GM15510 (cell line): Measurements from ENCODE around the gene WDR82.
A peak's percentile ranks its signal among the peaks of the same experiment; 100 is the strongest.

Experiments used
- POLR2A ChIP-seq: IDR thresholded peaks from 3 replicates; pipeline ENCODE4 v1.6.1; 2011; ENCODE audit warnings: borderline replicate concordance; ENCODE audit not compliant: insufficient read length; ENCODE audit errors: extremely low read depth

WDR82 gene

DNA sequence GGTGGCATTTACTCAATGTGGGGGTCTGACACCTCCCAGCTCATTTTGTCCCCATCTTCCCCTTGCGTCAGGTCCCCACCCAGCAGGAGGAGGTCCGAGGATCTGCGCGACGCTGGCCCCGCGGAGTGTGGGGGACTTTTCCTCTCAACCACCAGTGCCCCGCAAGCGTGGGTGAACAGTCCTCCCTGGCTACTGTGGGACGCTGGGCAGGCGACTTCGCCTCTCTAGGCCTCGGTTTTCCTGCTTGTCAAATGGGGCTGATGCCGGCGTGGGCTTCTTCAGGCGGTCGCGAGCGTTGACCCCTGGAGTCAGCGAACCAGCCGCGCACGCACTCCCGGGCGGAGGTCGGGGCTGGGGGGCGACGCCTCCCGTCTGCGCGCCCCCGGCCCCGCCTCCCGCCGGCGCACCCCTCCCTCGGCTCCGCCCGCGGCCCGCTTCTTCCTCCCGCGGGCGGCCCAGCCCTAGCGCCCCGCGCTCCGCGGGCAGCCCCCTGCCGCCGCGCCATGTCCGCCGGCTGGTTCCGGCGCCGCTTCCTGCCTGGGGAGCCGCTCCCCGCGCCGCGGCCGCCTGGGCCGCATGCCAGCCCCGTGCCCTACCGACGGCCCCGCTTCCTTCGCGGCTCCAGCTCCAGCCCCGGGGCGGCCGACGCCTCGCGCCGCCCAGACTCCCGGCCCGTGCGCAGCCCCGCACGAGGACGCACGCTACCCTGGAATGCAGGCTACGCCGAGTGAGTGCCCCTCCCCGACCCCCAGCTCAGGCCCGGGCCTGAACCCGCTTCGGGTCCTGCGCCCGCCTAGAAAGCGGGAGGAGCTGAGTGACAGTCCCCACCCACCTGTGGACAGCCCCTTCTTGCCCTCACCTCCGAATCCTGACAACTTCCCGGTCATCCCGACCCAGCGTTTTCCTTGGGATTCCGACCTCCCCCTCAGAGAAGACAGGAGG lies 32.9 kb downstream of the WDR82 start, which contains the start of gene PPM1M:
TSS of gene PPM1M (plus strand) at position 438 of the 942 bp plus-strand sequence. CDS start at position 504, 66 bp downstream.
- peak; percentile 41 for TF ChIP-seq POLR2A

DNA sequence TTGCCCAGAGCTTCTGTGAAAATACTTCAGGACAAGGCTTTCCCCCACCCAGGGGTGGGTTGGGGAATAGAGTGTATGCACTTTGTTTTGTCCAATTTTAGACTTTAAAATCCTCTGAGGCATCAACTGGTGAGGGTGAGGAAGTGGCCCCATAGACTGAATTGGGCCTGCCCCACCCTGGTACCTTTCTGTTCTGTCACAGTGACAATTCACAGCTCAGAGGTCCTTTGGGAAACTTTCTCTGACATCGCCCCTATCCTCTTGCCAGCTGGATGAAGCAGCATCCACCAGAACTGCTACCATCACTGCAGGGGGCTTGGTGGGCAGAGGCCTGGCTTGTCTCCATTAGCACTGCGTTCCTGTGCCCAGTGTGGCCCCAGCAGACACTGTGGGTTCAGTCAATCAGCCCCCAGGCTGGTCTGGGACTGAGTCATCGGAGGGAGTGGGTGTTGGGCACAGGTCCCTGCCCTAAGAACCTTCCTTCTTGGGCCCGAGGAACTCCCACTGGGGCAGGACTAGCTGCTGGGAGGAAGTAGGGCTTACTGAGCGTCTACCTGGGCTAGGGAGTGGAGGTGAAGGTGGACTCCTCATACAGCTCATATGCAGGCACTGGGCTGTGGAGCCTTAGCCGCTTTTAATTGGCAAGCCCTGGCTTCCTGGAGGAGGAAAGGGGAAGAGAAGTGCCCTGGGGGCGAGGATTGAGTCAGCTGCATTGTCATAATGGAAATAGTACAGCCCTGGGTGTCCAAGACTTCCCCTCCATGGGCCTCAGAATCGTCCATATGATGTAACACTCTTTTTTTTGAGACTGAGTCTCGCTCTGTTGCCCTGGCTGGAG lies 34.4 kb downstream of the WDR82 start:
- peak; percentile 33 for TF ChIP-seq POLR2A

DNA sequence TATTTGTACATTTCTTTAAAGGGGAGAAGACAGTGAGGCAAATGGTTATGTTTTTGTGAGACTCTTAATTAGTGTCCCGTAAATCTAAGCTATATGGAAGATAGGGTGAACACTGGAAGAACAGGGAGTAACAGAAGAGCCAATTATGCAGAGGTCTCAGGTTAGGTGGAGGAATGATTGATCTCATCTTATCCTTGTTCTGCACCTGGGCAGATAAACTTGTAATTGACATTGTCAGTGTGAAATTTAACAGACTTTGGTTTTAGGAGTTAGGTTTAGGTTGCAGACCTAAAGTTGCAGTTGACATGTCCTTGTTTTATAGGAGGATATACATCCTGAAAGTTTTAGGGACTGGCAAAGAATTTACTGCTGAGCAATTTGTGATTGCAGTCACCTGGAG lies 36.4 kb downstream of the WDR82 start:
- no peak for TF ChIP-seq POLR2A

DNA sequence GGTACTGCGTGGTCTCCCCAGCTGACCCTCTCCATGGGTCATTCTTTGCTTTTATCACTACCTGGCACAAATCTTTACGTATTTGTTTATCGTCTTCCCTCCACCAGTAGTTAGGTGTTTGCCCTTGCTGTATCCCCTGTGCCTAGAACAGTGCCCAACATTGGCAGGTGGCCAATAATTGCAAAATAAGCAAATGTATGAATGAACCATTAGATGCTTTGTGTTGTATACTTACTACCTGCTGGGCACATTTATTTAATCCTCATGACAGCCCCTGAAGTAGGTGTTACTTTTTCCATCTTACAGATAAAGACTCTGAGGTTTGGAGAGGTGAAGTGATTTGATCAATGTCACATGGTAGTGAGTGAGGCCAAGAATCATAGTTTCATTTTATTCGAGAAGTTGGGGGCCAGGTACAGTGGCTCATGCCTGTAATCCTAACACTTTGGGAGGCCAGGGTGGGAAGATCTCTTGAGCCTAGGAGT lies 37.5 kb downstream of the WDR82 start:
- no peak for TF ChIP-seq POLR2A

DNA sequence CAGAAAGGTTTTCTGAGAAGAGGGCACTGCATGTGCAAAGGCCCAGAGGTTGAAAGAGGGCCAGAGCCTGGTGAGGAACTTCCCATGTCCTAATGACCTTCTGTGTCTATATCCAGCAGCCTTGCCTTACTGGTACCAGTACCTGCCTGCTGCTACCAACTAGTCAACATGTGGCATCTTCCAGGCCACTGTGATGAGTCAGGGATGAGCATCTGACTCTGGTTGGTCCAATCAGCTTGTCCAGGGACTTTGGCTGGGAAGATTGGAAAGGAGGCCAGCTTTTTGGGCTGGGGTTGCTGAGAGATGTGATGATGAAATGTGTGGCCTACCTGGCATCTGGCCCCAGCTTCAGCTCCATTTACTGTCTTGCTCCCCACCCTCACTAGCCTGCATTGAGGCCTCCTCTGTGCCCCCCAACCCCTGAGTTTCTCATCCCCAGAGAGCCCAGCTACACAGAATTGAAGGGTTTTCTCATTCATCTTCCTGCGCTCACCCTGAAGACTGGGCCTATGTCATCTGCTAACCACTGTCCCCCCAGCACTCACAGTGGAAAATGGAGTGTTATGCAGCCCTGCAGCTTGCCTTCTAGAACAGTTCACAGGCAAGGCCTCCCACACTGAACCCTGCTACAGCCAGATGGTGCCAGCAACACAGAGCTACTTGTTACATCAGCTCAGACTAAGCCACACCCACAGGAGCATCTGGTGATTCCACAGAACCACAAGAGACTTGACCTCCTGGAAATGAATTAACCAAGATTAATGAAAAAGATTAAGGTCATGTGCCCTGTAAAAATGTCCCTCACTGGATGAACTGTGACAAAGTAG lies 38.2 kb downstream of the WDR82 start:
- TF ChIP-seq POLR2A = peak; percentile 58

DNA sequence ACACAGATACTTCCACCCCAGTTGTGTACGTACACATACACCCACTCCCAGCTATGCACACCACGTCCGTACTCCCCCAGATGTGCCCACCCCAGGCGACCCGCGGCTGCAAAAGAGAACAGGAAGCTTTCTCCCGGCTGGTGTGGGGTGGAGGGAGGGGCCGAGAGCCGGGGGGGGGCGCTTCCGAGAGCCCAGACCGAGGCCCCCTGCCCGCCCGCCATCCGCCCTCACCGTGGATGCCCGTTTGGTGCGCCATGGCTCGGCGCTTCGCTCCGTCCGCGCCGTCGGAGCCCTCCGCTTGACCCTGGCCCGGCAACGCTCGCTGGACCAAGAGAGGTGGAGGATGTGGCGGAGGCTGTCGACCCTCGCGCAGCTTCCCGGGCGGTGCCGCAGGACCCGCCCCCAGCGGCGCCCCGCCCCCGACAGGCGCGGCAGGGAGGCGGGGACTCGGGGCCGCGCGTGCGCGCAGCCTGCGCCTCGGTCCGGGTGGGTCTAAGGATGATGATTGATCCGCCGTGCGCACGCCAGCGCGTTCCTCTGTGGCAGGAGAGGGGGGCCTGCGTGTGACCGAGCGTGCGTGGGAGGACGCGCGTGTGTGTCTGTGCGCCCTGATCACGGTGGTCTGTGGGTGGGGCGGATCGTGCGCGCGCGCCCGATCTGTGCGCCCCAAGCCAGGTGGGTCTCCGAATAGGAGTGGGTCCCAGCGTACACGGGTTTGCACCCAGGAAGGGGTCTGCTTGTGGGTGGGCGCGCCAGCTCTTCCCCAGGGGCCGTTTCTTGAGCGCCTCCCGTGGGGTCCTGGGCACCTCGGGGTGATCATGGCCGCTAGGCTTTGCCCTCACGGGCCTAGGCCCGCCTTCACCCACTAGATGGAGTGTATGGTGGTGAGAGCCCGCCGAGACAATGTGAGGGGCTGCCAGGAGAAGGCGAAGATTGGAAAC lies 39.4 kb downstream of the WDR82 start, which contains the start of gene TWF2:
TSS of gene TWF2 (minus strand) at position 398 of the 941 bp plus-strand sequence. CDS start at position 256, 142 bp downstream.
- TF ChIP-seq POLR2A = peak; percentile 96

DNA sequence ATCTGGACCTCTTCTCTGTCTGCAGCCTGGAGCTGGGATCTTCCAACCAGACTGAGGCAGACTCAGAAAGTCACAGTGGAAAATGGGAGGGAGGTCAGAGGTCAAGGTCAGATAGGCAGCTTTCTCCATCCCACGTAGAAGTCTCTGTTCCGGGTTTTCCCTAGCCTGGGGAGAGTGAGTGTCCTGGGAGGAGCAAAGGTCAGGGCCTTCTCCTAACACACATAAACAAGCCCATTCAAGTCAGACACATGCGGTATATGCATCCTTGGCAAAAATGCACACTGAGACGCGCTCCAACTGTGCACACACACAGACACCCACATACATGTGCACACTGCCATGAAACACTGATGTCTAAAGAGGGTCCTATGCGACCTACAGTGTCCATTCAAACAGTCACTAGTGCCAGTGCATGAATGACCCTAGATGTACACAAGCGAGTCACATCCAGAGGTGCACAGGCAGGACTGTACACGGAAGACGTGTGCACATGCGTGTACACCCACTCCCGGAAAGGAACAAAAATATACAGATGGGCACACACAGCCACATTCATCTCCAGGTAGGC lies 40.2 kb downstream of the WDR82 start:
- no peak for TF ChIP-seq POLR2A

DNA sequence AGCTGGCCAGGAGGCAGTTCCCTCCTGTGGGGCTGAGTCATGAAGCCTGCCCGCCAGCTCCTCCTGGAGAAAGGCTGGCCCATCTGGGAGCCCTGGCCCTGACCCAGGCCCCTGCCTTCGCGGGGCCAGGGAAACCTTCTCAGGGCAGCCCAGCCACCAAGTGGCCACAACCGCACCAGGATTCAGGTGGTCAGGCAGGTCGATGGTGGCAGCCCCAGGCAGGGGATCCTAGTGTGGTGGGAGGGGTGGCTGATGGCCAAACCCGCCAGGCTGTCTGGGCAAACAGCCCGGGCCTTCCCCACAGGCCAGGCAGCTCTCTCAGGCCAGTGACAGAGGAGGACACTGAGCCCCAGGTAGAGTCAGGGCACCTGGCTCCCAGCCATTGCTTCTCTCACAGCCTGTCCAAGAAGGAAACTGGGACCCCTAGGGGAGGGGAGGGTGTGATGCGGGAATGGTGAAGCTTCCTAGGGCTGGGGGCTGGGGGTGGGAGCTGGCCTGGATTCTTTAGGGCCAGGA lies 40.7 kb downstream of the WDR82 start:
- TF ChIP-seq POLR2A = no peak

DNA sequence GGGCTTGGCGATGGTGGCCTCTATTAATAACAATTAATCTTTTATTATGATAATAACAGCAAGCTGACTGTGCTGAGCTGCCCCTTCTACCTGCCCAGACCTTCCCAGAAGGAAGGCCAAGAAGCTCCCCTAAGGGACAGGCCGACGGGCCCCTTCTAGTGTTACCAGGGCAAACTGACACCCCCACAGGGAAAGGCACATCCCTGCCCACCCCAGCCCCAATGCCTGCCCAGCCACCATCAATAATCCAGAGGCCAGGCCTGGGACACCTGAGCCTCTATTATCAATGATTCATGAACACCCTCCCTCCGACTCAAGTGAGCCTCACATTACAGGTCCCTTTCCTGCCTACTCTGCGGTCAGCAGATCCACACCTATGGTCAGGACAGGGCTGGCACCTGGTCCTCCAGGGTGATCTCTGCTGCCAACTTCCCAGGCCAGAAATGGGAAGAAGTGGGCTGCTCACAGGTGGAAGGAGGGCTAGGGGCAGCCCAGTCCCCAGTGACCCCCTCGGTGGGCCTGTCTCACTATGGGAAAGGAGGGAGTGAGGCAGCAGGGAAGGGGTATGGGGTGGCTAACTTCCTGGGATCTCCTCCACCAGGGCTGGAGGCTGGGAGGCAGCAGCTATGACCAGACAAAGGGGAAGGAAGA lies 41.3 kb downstream of the WDR82 start:
- TF ChIP-seq POLR2A = no peak

DNA sequence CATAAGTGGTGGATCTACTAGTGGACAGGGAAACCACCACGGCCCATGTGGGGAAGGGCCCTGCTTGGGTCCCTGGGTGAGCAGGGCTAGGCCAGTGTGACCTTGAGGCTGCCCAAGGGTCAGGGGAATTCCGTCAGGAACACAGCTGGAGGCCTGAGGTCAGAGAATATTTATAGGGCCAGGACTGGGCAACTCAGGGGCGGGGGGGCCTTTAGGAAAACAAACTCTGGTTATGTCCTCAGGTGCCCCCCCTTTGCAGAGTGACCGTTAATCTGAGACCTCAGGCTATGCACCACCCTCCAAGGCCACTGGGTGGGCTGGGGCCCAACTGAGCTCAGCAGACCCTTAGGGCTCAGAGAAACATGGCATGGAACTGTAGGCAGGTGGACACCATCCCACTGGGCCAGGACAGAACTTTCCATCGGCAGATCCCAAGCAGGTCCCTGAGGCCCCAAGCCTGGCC lies 42.0 kb downstream of the WDR82 start:
- TF ChIP-seq POLR2A = no peak

DNA sequence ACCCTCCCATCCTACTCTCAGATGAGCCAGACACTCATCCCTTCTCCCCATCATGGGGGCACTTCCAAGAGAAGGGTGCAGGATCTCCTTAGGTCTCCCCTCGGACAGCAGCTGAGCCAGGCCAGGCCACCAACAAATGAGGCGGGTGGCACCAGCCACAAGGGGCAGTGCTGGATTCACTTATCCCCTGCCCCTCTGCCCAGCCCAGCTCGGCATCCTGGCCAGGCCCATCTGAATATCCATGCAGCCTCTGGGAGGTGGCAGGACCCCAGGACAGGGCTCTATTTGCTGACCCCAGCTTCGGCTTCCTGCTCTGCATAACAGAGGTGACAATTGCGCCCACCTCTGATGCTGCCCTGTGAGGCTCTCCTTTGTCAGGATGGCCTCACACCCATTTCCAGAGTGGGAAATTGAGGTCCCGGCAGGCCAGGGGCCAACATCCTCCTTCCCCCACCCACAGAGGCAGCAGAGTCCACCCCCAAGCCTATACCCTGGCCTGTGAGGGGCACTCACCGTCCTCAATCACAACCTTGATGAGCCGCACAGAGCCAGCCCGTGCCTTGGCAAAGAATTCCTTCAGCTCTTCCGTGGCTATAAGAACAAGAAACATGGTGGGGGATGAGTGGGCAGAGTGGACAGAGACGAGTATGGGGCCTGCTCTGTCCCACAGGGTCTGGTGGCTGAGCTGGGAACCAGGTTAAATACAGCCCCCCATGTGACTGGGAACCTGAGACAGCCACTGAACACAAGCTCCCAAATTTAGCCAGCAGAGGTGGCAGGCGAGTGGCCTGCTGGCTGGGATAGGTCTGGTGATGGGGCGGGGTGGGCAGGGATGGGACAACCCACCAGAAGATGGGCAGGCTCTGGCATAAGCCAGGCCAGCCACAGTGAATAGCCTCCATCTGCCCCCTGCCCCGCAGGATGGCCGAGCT lies 43.7 kb downstream of the WDR82 start:
- no peak for TF ChIP-seq POLR2A
